Measurements from ENCODE around the gene PDS5A. TPM values are rescaled to one million over a fixed set of nuclear protein-coding genes. Genes with fewer than 3 reads are reported as not detected.
A peak's percentile ranks its signal among the peaks of the same experiment; 100 is the strongest.

The PDS5A gene
- total RNA-seq, 1 experiment from 2014 or later = 86.4 TPM

DNA sequence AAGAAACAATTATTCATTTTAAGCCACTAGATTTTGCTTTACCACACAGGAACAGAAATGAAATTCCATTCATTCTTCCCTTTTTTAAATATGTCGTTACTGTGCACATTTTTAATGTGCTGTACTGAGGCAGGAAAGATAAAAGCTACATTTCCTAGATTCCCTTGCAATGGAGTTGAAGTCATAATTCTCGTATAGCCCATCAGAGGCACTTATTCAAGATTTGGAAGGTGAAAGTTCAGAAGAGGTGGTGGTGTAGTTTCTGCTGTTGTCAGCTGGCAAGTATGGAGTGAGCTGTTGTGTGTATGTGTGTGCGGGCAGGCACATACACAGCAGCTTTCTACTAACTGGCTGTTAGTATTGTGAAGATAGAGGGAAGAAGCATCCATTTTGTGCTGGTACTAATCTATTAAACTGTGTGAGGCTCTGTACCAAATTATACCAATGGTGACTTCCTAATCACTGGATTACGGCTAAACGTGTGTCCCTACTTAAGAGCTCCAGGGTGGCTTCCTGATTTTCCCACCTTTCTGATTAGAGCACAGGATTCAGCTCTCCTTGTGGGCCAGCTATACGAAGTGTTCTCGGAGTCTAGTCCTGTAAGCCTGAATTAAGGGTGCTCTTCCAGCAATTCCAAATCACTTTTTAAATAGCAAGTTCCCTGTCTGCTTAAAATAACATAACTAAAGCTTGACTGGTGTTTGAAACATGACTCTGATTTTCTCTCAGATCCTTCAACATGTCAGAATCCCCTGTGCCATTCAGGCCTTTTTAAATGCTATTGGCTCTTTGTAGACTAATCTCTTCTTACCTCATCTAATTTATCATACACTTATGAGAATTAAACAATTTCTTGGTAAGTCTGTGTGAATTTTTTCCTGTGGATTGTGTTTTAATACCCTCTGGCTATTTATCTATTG lies 43.8 kb downstream of the PDS5A start:
- H3K79me2 ChIP-seq (ENCODE audit: low read depth) = peaks cover 89% of the 10 kb centered on the region
- no TSS peak for BruUV-seq (replicated peaks)
- intact Hi-C loops (cut with micrococcal nuclease; ENCODE audit: unreplicated experiment) = no loop called here
- no peaks in the 10 kb centered on the region for H3K27me3 ChIP-seq (ENCODE audit: insufficient read depth, low read depth)
- POLR2A ChIA-PET (ENCODE audit: unreplicated experiment) = interaction anchor here (0.7 kb wide), 1 partner anchor 268 kb away, joined by 3 read pairs; no protein-coding TSS in a partner anchor
- H3K9me2 ChIP-seq (ENCODE audit: insufficient read depth) = no peaks in the 10 kb centered on the region
- no peak overlapping the region for H3K4me3 ChIP-seq
- no peaks in the 10 kb centered on the region for H3K4me1 ChIP-seq (replicated peaks; ENCODE audit: insufficient read depth)
- H4K20me1 ChIP-seq (ENCODE audit: insufficient read depth) = peaks cover 37% of the 10 kb centered on the region
- H3K4me2 ChIP-seq = no peak overlapping the region
- DNase-seq = no peak
- H3K9me3 ChIP-seq (ENCODE audit: insufficient read depth, low read depth) = no peaks in the 10 kb centered on the region
- TF ChIP-seq EZH2 (IDR thresholded peaks at IDR 0.05; ENCODE audit: low read depth) = no peak
- TF ChIP-seq, protein P1, sequence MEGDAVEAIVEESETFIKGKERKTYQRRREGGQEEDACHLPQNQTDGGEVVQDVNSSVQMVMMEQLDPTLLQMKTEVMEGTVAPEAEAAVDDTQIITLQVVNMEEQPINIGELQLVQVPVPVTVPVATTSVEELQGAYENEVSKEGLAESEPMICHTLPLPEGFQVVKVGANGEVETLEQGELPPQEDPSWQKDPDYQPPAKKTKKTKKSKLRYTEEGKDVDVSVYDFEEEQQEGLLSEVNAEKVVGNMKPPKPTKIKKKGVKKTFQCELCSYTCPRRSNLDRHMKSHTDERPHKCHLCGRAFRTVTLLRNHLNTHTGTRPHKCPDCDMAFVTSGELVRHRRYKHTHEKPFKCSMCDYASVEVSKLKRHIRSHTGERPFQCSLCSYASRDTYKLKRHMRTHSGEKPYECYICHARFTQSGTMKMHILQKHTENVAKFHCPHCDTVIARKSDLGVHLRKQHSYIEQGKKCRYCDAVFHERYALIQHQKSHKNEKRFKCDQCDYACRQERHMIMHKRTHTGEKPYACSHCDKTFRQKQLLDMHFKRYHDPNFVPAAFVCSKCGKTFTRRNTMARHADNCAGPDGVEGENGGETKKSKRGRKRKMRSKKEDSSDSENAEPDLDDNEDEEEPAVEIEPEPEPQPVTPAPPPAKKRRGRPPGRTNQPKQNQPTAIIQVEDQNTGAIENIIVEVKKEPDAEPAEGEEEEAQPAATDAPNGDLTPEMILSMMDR (conservative IDR thresholded peaks at IDR 0.05) = no peak
- H3F3A ChIP-seq (ENCODE audit: insufficient read depth, low read depth) = peaks cover 27% of the 10 kb centered on the region; the same call in 1 of the 2 replicates
- H3K36me3 ChIP-seq (ENCODE audit: low read depth) = no peaks in the 10 kb centered on the region
- no peak overlapping the region for H2AFZ ChIP-seq
- CTCF ChIA-PET = no interaction called here
- no peak overlapping the region for H3K27ac ChIP-seq

GRCh38 chr4:39932776-39933402 lies 44.8 kb downstream of the PDS5A start:
- BruUV-seq (replicated peaks) = no TSS peak
- POLR2A ChIA-PET (ENCODE audit: unreplicated experiment) = no interaction called here

DNA sequence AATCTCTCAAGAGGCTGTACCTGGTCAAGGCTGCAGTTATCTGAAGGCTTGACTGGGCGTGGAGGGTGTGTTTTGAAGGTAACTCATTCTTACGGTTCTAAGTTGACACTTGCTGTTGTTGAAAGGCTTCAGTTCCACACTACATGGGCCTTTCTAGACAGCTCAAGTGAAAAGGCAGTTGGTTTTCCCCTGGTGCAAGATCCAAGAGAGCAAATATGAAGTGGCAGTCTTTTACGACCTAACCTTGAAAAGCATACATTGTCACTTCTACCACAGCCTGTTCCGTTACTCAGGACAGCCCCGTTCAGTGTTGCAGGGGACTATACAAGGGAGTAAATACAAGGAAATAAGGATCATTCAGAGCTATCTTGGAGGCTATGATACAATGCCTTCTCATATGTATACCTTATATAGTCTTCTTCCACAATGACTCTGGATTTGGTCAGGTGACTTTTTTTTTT lies 46.2 kb downstream of the PDS5A start:
- TF ChIP-seq, protein P1 (conservative IDR thresholded peaks at IDR 0.05) = no peak
- TF ChIP-seq EZH2 (IDR thresholded peaks at IDR 0.05; ENCODE audit: low read depth) = no peak
- intact Hi-C loops (cut with micrococcal nuclease; ENCODE audit: unreplicated experiment) = no loop called here
- H3F3A ChIP-seq (ENCODE audit: insufficient read depth, low read depth) = peaks cover 31% of the 10 kb centered on the region; the same call in 1 of the 2 replicates
- H3K27me3 ChIP-seq (ENCODE audit: insufficient read depth, low read depth) = no peaks in the 10 kb centered on the region
- BruUV-seq (replicated peaks) = no TSS peak
- H3K9me2 ChIP-seq (ENCODE audit: insufficient read depth) = no peaks in the 10 kb centered on the region
- peaks cover 46% of the 10 kb centered on the region for H4K20me1 ChIP-seq (ENCODE audit: insufficient read depth)
- no peak overlapping the region for H3K4me2 ChIP-seq
- no peak overlapping the region for H2AFZ ChIP-seq
- no peak overlapping the region for H3K4me3 ChIP-seq
- ChIA-PET CTCF (no interaction called here), POLR2A (ENCODE audit: unreplicated experiment) (no interaction called here)
- H3K27ac ChIP-seq = 0 out of 2 replicates have a peak overlapping the region, but pooled peaks have one; percentile 2
- no peak for DNase-seq
- no peaks in the 10 kb centered on the region for H3K9me3 ChIP-seq (ENCODE audit: insufficient read depth, low read depth)
- H3K79me2 ChIP-seq (ENCODE audit: low read depth) = peaks cover 75% of the 10 kb centered on the region
- H3K4me1 ChIP-seq (replicated peaks; ENCODE audit: insufficient read depth) = no peaks in the 10 kb centered on the region
- H3K36me3 ChIP-seq (ENCODE audit: low read depth) = peaks cover 8% of the 10 kb centered on the region

More at GRCh38 chr4:39932776-39933402, 44.8 kb downstream of the PDS5A start:
- Histone ChIP-seq H3K79me2 (ENCODE audit: low read depth) (peaks cover 89% of the 10 kb centered on the region), H3K9me3 (ENCODE audit: insufficient read depth, low read depth) (no peaks in the 10 kb centered on the region), H3K27me3 (ENCODE audit: insufficient read depth, low read depth) (no peaks in the 10 kb centered on the region), H3K4me2 (no peak overlapping the region), H3K4me3 (no peak overlapping the region), H3K27ac (no peak overlapping the region), H3K36me3 (ENCODE audit: low read depth) (peaks cover under 1% of the 10 kb centered on the region), H3K9me2 (ENCODE audit: insufficient read depth) (no peaks in the 10 kb centered on the region), H3F3A (ENCODE audit: insufficient read depth, low read depth) (peaks cover 27% of the 10 kb centered on the region; the same call in 1 of the 2 replicates), H2AFZ (no peak overlapping the region), H3K4me1 (replicated peaks; ENCODE audit: insufficient read depth) (no peaks in the 10 kb centered on the region), H4K20me1 (ENCODE audit: insufficient read depth) (peaks cover 44% of the 10 kb centered on the region)
- intact Hi-C loops (cut with micrococcal nuclease; ENCODE audit: unreplicated experiment) = no loop called here
- TF ChIP-seq, protein P1 (conservative IDR thresholded peaks at IDR 0.05) = no peak
- no peak for TF ChIP-seq EZH2 (IDR thresholded peaks at IDR 0.05; ENCODE audit: low read depth)
- DNase-seq = no peak
- CTCF ChIA-PET = no interaction called here

Measured in PC-9 (cell line).